Stomach (tissue), 4 donors: ENCODE results near the gene S100A8.

Experiments
- POLR2A ChIP-seq, 4 donors: fragments of 450-650 bp; IDR thresholded peaks; one replicate each; pipeline ENCODE4 v1.6.1; 2016; ENCODE audit warnings: antibody characterized with exemption in 4 of 4, control low read depth in 2 of 4, mild to moderate bottlenecking in 1 of 4, moderate library complexity in 1 of 4
- TF ChIP-seq, protein P1 (sequence below), 7 experiments: fragments of 450-650 bp in 4 of 7; fragments of 200-600 bp in 3 of 7; sonication (generic) in 3 of 7; IDR thresholded peaks; one replicate each; pipeline ENCODE4 v1.5.1; 2016 to 2019; ENCODE audit warnings: antibody characterized with exemption in 7 of 7, control low read depth in 2 of 7, mild to moderate bottlenecking in 1 of 7

DNA sequence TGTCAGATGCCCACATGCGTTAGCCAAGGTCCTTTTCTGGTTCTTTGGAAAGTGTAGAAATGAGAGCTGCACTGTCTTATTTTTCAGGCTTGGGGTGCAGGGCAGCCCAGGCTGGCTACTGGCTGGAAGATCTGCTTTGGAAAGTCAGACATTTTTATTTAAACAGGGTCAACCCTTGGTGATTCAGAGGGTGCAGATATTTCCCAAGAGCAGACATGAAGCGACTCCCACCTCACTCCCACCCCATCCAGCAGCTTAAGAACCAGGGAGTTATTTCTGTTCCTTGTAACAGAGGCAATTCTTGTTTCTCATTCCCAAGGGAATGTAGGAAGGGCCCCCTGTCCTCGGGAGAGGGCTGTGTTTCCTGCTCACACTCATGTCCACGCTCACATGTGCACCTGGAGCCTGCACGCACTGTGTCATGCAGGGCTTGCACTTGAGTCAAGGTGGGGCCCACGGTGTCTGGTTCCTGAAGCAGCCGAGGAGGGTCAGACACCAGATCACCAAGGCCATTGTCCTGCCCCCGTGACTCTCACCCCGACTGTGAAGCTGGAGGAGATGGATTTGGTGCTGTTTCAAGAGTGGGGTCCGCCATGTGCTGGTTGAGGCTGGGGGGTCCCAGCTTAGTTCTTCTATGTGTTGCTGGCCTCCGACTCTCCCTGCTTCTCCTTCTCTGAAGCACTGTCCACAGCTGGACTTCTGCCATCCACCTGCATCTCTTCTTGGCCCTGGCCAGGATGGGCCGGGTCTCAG lies 26.4 kb upstream of the S100A8 start:
- TF ChIP-seq, protein P1, sequence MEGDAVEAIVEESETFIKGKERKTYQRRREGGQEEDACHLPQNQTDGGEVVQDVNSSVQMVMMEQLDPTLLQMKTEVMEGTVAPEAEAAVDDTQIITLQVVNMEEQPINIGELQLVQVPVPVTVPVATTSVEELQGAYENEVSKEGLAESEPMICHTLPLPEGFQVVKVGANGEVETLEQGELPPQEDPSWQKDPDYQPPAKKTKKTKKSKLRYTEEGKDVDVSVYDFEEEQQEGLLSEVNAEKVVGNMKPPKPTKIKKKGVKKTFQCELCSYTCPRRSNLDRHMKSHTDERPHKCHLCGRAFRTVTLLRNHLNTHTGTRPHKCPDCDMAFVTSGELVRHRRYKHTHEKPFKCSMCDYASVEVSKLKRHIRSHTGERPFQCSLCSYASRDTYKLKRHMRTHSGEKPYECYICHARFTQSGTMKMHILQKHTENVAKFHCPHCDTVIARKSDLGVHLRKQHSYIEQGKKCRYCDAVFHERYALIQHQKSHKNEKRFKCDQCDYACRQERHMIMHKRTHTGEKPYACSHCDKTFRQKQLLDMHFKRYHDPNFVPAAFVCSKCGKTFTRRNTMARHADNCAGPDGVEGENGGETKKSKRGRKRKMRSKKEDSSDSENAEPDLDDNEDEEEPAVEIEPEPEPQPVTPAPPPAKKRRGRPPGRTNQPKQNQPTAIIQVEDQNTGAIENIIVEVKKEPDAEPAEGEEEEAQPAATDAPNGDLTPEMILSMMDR (IDR thresholded peaks at IDR 0.05) = no peak
- TF ChIP-seq POLR2A (IDR thresholded peaks at IDR 0.05) = no peak
